GM10248 (cell line): ENCODE data around the gene NME1.
A peak's percentile ranks its signal among the peaks of the same experiment; 100 is the strongest.
"Not testable (repeated sequence)": the region's sequence is repeated elsewhere in the genome, so short reads cannot be mapped to it uniquely, and the experiment has no call there.

Experiments
- CTCF ChIA-PET: fragments of 300-600 bp; sonication (Branson Sonifier 250); formaldehyde crosslinking; extraction: SDS; loops from one replicate; lab custom pipeline; 2021; ENCODE audit warnings: antibody characterized with exemption; lab: Yijun Ruan, JAX
- POLR2A ChIA-PET: fragments of 350-650 bp; sonication (Branson Sonifier 250); formaldehyde crosslinking; extraction: SDS; loops from one replicate; lab custom pipeline; 2020; ENCODE audit warnings: antibody characterized with exemption; lab: Yijun Ruan, JAX
- DNase-seq: peaks from one replicate; pipeline ENCODE4 v3.0.0; 2012; ENCODE audit errors: extremely low spot score
- CTCF ChIP-seq: IDR thresholded peaks from 2 replicates; pipeline ENCODE4 v1.5.1; 2012; ENCODE audit warnings: mild to moderate bottlenecking, low read depth; ENCODE audit errors: extremely low read depth, missing control alignments, control extremely low read depth

NME1 gene

GRCh38 chr17:51153210-51154072, at the start of gene NME1:
Gene NME1, plus strand, starts transcription at chr17:51153559. Its CDS starts 2,096 bp downstream, at chr17:51155655.
- ChIA-PET CTCF (interaction anchor here (0.6 to 2.2 kb wide), 43 partner anchors 9 to 376 kb away, joined by 3 to 57 read pairs (median 4); partner anchors contain the start of genes NME2 and SPAG9), POLR2A (interaction anchor here (0.5 to 1.2 kb wide), 4 partner anchors 12 to 442 kb away, joined by 3 to 6 read pairs (median 5); partner anchors contain the start of genes SPAG9 and TOB1)
- TF ChIP-seq CTCF, result peak; percentile 94
- peak; percentile 95 for DNase-seq

- POLR2A ChIA-PET, result no interaction called here
- no peak for TF ChIP-seq CTCF
These were observed 45.6 kb upstream of the NME1 start for GRCh38 chr17:51107778-51108177.

GRCh38 chr17:51112303-51113222, 40.8 kb upstream of the NME1 start:
- not testable (repeated sequence) for DNase-seq
- POLR2A ChIA-PET, result interaction anchor here (0.7 kb wide), 1 partner anchor 75 kb away, joined by 3 read pairs; no protein-coding TSS in a partner anchor
- CTCF ChIA-PET, result interaction anchor here (1.0 to 2.3 kb wide), 2 partner anchors 18 to 114 kb away, joined by 3 to 7 read pairs; no protein-coding TSS in a partner anchor

More at GRCh38 chr17:51107778-51108177, 45.6 kb upstream of the NME1 start:
- no peak for DNase-seq
- CTCF ChIA-PET, result interaction anchor here (1.0 to 3.5 kb wide), 2 partner anchors 44 to 45 kb away, joined by 3 to 11 read pairs; partner anchors contain the start of gene NME1

- POLR2A ChIA-PET, result no interaction called here
- CTCF ChIA-PET, result no interaction called here
- TF ChIP-seq CTCF, result no peak
These were observed 38.2 kb upstream of the NME1 start for GRCh38 chr17:51115179-51115578.

GRCh38 chr17:51118330-51119195, 34.8 kb upstream of the NME1 start:
- CTCF ChIA-PET, result interaction anchor here (0.9 to 1.4 kb wide), 3 partner anchors 13 to 21 kb away, joined by 3 read pairs; no protein-coding TSS in a partner anchor
- POLR2A ChIA-PET, result interaction anchor here (0.6 to 0.7 kb wide), 3 partner anchors 11 to 252 kb away, joined by 3 to 5 read pairs (median 4); partner anchors contain the start of gene TOB1
- DNase-seq, result no peak
- TF ChIP-seq CTCF, result no peak

More at GRCh38 chr17:51115179-51115578, 38.2 kb upstream of the NME1 start:
- DNase-seq, result no peak
